ENCODE results near the gene EGLN3.

Gene EGLN3

DNA sequence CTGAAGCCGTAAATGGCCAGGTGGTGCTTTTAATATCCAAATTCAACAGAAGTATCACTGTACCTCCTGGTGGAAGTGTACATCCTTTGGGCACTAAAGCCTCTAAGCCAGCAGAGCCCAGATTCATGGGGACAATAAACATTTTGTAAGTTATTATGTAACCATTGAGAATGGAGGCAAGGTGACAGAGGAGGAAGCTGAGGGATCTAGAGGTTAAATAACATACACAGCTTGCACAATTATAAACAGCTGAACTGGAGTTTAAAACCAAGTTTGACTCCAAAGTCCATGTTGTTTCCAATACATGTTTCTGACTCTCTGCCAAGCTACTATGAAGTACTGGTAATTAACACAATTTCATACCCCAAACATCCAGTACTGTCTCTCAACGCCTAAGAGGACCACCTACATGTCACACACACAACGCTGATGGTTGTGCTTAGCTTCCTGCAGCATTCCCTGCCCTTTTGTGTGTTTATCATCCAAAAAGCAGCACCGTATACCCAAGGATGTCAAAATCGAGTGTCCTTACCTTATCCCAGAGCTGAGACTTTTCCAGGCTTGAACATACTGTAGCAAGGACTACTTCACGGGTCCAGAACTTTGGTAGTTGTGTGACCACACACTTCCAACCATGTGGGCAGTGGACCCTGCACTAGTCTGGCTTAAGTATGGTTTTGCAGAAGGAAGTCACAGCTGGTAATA is 41.3 kb downstream of the EGLN3 start:
- no peak for DNase-seq

DNA sequence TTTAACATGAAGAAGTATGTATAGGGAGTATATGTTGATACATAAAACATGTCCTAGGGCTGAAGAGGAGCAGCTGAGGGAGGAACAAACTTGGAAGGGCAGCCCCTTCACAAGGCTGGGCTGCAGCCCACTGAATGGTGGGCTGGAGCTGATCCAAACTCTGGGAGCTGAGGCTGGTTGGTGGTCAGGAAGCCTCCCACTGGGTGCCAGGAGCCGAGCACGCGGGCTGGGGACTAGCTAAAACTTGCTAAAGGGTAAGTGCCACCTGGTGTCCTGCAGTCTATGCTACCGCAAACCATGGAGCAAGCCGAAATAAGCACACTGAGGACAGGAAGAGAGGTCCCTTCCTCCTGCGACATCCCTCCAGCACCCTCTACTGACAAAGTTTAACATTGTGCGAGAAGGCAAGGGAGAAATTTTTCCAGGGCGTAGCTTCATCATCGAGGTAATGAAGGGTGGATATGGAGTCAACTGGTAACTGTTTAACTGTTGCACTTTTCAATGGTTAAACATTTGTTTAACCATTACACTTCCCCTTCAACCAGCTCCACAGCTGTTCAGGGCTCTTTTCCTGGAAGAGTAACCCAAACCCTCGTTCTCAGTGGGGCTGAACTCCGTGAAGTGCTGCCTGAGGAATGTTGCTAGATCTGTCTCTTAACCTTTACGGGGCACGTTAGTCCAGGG is 42.2 kb downstream of the EGLN3 start:
- no peak for DNase-seq

DNA sequence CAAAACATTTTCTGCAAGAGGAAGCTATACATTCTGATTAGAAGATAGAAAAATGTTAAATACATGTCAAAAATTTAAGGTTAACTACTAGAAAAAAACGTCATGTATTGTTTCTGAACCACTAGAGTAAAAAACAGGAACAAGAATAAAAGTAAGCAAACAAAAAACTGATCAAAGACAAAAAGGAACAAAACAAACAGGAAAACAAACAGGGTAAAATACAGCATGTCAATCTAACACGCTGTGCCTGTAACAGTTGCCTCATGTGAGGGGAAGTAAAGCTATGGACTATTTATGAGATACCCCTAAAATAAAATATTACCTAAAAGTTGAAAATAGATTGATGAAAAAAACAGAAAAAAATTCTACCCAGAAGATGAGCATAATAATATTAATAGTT is 43.9 kb downstream of the EGLN3 start:
- DNase-seq: no peak

DNA sequence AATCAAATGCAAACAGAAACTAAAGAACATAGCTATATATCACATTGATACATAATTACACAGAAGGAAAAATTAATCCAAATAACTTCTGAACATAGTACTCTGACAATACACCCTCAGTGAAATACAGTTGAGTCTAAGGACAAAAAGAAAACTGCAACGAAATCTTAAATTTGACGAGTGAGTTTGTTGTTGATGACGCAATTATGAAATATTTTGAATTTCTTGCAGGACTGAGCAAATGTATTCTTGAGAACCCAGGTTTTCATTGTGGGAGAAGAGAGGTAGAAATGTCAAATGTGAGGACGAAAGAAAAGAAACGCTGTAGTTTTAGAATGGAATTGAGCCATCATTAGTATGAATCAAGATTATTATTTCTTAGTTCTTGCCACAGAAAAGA is 46.3 kb downstream of the EGLN3 start:
- no peak for DNase-seq

DNA sequence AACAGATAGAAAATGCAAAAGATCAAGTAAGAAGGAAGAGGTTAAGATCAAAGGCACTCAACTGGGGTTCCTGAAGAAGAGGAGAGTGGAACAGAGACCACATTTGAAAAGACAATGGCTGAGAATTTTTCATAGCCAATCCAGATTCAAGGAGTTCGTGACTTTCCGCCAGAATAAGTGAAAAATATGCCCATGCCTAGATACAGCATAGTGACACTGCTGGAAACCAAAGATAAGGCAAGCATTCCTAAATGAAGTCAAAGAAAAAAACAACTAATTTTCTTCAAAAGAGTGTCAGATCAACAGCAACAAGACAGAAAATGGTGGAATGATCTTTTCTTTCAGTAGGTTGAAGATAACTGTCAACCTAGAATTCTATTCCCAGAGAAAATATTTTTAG is 47.5 kb downstream of the EGLN3 start:
- DNase-seq: no peak

DNA sequence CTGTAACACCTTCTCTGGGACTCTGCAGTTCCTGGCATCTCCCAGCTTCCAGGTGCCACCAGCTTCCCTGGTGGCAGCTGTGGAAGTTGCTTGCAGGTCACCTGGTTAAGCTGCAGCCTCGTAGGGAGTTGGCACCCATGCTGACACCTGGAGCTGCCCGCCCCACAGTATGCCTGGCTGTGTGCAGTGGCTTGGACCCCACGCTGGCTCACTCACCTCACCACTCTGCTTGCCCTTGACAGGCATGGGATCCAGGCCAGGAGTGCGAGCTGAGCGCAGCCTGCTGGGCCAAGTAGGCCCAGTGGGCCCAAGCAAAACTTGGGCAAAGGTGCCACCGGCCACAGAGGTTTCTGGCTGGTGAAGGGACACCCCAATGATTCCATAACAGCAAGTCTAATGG is 48.5 kb downstream of the EGLN3 start:
- no peak for DNase-seq

DNA sequence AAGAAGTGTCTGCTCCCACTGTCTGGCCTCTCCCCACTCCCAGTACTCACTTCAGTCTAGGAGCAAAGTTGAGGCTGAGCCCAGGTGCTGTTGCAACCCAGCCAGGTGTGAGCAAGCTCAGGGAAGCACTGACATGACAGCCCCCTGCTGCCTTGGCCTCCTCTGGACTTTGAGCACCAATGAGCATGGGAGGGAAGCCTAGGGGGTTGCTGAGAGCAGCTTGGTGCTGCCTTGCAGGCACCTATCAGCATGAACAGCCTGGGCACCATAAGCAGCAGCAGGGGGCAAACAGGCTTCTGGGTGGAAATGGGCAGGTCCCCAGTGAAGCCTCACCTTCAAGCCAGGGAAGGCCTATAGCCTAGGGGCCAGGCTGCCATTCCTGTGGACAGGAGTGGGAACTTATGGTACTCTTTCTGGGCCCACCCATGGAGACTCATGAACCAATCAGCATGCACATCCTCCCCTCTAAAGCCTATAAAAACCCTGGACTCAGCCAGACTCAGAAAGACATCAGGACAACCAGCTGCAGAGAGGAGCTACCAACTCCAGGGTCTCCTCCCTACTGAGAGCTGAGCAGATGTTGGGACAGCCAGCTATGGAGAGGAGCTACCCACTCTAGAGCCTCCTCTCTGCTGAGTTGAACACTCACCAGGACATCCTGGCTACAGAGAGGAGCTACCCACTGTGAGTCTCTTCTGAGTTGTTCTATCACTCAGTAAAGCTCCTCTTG is 49.3 kb downstream of the EGLN3 start:
- DNase-seq: no peak

DNA sequence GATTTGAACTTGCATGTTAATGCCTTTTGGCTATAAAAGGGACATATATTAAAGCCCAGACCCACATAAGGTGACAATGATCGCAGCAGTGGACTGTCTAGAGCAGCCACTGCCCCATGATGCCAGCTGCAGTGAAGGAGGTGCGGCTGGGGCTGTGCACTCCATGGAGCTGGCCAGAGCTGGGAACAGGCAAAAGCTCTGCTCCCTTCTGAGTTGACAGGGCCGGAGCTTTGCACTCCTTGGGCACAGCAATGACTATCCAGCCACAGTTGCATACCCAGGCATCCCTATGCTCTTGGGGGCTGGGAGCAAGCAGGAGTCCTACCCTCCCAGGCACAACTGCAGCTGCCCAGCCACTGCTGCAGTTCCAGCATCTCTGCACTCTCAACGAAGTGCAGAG is 50.2 kb downstream of the EGLN3 start:
- DNase-seq: no peak

DNA sequence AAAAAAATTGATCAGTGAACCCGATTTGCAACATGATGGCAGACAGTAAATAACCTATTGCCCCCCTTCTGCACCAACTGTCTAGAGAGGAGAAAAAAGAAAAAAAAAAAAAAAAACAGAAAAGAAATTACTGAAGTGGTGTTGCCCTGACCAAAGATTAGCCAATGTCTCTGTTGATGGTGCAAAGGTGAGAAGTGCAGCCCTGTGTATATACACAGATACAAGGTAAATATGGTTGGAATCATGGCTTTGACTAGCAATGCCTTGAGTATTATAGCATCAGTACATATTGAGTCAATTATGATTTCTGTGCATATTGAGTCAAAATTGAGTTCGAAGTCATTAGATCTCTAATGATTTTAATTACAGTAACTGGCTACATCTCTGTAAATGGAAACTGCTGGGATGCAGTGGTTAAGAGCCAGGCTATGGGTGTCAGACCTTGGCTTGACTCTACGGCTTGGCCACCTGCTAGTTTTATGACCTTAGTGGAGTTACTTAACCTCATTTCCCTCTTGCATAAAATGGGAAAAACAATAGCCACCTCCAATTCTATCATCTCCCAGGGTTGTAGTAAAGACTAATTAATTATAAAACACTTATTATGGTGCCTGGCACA is 51.0 kb downstream of the EGLN3 start:
- DNase-seq: no peak

DNA sequence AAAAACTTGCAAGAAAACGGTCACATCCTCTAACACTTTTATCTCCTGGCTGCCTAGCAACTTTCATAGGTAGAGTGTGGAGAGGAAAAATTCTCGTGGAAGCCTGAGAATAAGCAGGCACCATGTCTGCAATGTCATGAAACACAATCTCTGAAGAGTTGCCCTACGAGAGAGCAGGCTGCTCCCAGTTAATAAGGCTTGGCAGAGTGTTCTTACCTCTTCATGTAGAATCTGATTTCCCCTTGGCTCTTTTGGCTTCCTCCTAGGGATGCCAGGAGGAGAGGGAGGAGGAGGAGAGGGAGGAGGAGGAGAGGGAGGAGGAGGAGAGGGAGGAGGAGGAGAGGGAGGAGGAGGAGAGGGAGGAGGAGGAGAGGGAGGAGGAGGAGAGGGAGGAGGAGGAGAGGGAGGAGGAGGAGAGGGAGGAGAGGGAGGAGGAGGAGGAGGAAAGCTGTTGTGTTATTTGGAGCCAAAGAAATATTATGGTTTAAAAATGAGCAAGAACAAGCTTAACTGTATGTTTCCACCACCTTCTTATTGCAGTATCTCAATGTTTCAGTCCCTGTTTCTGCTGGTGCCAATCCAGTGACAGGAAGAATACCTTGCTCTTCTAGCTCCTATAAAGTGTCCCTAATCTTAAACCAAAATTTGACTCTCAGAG is 52.9 kb downstream of the EGLN3 start:
- no peak for DNase-seq

DNA sequence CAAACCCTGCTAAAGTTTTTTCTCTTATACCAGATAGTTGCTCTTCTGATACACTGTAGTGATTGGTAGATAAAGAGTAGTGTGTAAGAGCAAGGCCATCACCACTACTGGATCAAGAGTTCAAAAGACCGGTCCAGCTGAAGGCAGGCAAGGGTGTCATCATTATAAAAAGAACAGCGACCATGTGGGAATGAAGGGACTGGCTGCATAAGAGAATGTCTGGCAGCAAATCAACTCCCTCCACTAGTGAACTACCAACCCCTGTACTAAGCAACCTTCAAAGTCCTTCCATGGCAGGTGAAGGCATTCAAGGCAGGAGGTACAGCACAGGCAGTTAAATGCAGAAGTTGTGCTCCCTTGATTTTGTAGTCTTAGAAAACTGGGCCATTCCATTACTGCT is 53.5 kb downstream of the EGLN3 start:
- DNase-seq: no peak

DNA sequence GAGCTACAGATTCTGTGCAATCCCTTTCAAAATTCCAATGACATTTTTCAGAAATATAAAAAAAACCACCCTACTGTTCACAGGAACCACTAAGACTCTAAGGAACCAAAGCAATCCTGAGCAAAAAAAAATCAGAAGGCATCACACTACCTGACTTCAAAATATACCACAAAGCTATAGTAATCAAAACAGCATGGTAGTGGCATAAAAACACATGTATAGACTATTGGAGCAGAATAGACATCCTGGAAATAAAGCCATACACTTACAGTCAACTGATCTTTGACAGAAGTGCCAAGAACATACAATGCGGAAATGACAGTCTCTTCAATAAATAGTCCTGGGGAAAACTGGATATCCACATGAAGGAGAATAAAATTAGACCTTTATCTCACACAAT is 56.5 kb downstream of the EGLN3 start:
- no peak for DNase-seq

DNA sequence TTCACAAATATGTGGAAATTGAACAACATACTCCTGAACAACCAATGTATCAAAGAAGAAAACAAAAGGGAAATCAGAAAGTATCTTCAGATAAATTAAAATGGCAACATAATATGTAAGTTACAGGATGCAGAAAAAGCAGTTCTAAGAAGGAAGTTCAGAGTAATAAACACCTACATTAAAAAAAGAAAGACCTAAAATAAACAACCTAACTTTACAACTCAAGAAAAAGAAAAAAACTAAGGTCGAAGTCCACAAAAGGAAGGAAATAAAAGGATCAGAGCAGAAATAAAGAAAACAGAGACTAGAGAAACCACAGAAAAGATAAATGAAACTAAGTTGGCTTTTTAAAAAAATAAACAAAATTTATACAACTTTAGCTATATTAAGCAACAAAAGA is 59.2 kb downstream of the EGLN3 start:
- no peak for DNase-seq

DNA sequence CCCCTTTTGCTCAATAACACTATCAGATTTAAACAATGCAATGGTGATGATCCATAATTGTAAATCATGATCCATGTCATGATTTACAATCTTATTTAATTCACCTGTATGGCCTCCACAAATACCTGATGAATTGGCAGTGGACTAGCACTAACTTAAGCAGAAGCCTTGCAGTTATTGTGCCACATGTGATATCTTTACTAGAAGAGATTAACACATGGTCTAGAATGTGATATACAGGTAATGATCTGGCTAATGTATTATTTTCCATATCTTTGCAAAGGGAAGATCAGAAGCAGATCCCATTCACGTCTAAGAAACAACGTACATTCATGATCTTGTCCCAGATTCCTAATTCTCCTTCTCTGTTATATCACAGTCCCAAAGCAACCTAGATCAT is 66.0 kb downstream of the EGLN3 start:
- no peak for DNase-seq

DNA sequence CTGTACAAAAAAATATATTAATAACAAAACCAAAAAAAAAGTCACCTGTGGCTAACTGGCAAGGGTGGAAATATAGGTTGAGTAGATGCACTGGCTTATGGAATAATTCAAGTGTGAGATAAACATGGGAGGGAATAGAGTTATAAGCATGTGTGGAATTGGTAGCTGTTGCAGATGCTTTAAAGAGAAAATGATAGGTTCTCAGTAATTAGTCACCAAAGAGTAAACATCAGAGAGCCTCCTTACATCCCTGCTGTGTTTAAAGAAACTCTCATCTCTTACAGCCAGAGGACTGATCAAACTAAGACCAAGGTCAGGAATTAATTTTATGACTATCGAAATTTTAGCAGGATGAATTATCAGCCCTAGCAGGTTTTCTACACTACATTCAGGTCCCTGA is 70.5 kb downstream of the EGLN3 start:
- DNase-seq: no peak

DNA sequence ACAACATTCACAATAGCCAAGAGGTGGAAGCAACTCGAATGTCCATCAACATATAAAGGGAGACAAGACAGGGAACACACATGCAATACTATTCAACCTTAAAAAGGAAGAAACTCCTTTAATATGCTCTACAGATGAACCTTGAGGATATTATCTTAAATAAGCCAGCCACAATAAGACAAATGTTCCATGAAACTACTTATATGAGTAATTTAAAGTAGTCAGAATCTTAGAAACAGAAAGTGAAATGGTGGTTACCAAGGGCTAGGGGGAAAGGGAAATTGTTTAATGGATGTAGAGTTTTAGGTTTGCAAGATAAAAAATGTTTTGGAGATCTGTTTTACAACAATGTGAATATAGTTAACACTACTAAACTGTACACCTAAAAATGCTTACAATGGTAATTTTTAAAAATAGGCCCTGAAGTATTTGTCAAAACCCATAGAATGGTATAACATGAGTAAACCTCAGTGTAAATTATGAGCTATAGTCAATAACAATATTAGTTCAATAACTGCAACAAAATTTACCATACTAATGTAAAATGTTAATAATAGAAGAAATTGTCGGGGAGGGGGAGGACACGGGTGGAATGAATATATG is 71.1 kb downstream of the EGLN3 start:
- DNase-seq: no peak

DNA sequence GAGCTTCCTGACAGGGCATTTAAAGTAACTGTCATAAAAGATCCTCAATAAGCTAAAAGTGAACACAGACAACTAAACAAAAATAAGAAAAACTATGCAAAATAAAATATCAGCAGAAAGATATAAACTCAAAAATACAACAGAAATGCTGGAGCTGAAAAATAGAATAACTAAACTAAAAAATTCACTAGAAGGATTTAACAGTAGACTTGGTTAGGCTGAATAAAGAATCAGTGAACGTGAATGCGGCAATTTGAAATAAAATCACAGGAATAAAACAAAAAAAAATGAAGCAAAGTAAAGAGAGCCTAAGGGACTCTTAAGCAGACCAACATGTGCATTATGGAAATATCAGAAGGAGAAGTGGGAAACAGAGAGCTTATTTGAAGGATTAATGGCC is 74.6 kb downstream of the EGLN3 start:
- no peak for DNase-seq

Measured in NCI-H1436 treated with DMSO at 0.1 percent for 48 hours (cell line).